ENCODE results near the gene DEPDC1B.
"Not testable (repeated sequence)": the region's sequence is repeated elsewhere in the genome, so short reads cannot be mapped to it uniquely, and the experiment has no call there.

Gene DEPDC1B

DNA sequence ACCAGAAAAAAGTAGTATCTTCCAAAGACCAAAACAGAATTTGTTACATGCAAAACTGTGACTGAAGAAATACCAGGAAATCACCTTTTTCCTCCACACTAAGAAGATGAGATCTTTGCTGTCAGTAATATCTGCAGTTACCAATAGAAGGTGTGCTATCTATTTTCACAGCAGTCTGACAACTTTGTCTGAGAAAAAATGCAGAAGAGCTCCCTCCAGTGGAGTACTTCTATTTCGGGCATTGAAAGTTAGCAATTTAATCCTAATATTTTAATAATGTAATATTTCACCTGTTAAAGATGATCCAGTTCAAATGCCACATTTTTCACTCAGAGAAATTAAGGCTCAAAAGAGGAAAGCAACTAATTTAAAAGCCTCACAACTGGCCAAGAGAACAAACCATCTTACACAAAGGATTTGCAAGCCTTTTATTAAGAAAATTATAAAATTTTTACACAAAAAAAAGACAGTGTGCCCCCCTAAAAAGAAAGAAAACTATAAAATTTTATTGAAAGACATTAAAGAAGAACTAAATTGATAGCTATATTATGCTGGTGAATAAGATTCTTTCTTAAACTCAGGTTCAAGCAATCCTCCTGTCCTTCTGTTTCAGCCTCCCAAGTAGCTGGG, 50.6 kb downstream of the DEPDC1B start:
- no peak for DNase-seq (ENCODE audit: low read depth in 1 of 2, low spot score in 1 of 2)

DNA sequence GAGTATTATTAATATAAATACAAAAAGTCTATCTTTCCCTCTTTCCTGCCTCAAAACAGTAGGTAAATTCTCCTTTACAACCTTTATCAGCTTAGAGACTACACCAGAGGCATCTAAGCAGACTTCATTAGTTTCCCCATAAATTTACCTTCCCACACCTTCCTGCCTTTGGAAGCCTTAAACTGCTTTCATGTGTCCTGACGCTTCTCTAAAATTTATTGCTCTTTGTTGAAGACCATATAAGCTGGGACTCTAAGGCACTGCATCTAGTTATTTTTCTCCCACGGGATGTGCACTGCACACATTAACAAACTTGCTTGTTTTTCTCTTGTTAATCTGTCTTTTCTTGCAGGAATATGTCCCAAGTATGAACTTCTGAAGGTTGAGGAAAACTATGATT, 51.8 kb downstream of the DEPDC1B start:
- DNase-seq (ENCODE audit: low read depth in 1 of 2, low spot score in 1 of 2) = no peak

DNA sequence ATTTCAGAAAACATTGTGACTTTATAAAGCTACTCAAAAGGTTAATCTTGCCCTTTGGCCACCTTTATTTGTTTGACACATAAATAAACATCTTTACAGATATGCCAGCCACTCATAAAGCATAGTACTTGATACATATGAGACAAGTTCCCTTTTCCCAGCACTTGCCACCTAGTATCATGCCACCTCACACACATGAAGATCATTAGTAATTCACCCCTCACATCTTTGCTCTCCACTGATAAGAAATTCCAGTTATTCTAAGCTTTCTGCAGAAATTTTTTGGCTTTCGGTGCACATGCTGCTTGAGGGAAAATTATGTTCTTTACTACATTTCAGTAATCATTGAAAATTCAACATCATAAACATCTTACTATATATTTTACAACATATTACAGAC, 59.1 kb downstream of the DEPDC1B start:
- DNase-seq (ENCODE audit: low read depth in 1 of 2, low spot score in 1 of 2) = no peak

DNA sequence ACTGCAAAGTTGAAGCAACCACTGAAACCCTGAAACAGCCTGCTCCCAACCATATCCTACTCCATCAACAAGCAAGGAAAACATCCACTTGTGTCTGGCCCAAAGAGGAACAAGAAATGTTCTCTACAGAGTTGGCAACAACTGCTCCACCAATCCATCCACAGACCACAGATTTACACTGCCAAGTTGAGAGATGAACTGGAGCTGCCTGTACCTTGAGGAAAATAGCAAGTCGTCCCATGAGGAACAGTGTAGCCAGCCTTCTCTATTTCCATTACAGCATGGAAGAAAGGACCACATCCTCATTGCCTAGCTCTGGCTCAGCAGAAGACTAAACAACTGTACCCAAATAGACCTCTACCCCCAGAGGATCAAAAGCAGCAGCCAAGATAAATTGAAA, 60.4 kb downstream of the DEPDC1B start:
- DNase-seq (ENCODE audit: low read depth in 1 of 2, low spot score in 1 of 2) = no peak

DNA sequence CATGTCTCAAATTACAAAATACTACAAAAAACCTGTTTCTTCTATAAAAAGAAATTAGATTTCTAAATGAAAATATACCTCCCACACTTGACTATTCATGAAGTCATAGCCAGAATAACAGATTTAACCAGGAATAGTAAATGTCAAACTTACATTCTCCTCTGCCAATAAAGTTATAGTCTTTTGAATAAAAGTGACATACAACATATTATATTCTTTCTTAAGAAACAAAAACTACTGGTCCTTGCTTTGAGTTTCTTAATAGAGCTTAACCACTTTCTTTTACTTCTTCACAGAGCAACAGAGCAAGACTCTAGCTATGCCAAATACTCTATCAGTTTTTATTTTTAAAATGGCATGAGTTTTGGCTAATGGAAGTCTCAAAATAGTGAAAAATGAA, 61.7 kb downstream of the DEPDC1B start:
- DNase-seq (ENCODE audit: low read depth in 1 of 2, low spot score in 1 of 2) = no peak

DNA sequence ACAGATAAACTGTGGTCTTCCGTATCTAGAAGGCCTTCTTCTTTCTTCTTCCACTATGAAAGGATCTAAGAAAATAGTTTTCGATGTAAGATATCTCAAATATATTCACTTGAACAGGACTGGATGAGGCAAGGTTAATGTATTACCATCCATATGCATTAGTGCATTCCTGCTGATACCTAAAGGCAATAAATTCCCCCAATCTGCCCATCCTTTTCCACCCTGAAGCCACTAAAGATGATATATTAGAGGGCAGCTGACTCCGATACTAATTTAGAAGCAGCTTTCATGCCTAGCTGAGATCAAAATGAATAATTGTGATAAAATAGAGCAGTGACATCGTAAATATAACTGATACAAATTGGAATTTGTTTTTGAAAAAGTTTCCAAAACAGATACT, 63.3 kb downstream of the DEPDC1B start:
- no peak for DNase-seq (ENCODE audit: low read depth in 1 of 2, low spot score in 1 of 2)

DNA sequence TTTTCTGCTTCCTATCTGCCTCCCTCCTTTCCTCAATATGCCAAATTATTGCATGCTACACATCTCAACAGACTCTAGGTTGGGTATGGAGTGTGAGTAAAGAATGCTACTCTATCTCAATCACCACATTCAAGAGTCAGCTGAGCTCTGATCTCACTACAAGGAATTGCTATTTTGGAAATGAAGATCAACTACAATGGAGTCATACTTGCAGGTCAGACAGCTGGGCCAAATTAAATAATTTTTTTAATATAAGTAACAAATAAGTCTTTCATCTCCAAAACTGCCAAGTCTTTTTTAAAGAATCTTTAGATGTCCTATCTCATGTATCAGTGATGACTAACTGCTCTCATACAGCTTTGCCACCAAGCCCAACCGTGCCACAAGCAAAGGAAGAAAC, 64.0 kb downstream of the DEPDC1B start:
- no peak for DNase-seq (ENCODE audit: low read depth in 1 of 2, low spot score in 1 of 2)

DNA sequence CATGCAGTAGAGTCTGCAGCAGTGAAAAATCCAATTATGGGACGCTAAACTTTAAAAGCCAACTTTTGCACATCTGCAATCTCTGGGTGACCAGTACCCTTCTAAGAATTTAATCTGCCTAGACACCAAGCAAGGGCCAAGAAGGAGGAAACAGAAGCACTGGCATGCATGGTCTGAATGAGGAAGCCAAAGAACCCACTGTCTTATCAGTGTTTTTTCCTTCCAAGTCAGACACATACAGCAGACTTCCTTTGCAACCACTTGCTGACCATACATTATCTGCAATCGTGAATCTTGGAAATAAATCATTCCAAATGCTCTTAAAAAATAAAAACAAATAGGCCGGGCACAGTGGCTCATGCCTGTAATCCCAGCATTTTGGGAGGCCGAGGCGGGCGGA, 65.9 kb downstream of the DEPDC1B start:
- no peak for DNase-seq (ENCODE audit: low read depth in 1 of 2, low spot score in 1 of 2)

DNA sequence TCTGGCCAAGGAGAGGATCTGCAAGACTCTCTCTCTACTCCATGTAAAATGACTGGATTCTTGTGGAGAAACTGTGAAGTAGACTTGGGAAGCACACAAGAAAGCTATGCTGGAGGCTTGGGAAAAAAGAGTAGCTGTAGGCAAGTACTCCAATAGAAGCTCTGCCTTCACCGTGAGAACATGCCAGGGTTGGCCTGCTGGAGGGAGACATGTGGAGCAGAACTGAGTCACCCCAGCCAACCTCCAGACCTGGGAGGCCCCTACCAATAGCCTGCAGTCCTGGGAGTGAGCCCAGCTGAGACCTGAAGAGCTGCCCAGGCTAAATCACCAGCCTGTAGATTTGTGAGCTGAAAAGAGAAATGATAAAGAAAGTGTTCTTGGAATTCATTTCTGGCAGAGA, 66.6 kb downstream of the DEPDC1B start:
- no peak for DNase-seq (ENCODE audit: low read depth in 1 of 2, low spot score in 1 of 2)

DNA sequence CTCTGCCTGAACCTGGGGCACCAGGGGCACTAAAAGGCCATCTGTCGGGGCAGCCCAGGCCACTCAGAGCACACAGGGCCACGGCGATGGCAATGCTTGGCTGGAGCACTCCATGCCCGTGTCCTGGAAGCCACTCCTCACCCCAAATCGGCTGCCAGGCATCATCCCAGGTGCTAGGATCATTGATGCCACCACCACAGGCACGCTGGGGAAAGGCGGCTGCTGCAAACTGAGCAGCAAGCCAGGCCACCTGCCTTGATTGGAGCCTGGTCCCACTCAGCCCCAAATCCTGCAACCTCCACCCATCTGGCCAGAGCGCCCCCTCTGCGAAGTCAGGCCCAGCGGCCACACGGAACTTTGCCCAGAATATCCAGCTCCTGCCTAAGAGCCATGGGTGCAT, 67.8 kb downstream of the DEPDC1B start:
- DNase-seq (ENCODE audit: low read depth in 1 of 2, low spot score in 1 of 2) = no peak

DNA sequence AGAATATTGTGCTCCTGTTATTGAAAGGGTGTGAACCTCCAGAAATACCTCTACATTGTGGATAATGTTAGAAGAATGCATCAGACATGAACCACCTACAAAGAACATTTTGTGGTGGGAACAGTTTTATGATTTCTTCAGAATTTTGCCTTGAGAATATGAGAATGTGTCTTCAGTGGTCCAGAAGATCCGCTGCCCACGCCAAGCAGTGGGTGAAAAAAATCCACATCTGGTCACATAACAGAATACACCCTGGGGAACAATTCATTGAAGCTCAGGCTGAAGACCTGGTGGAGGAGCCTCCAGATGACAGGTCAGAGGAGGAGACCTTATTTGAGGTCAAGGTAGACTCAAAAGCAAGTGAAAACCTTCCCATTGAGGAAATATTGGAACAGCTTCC, 69.1 kb downstream of the DEPDC1B start:
- no peak for DNase-seq (ENCODE audit: low read depth in 1 of 2, low spot score in 1 of 2)

DNA sequence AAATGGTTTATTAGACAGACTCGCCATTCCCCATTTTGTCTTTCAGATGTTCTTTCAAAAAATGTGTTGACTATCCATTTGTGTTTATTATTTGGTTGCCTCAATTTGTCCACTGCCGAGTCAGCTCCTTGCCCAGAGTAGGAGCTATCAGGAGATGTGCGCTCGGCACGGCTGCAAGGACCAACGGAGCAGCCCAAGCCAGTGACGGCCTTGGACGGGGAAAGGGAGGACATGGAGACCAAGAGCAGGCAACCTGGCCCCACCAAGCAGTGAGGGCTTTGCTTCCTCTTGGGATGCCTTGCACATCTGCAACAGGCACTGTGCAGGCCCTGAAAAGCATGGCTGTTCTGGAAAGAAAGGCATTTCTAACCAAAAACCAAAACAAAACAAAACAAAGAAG, 69.8 kb downstream of the DEPDC1B start:
- no peak for DNase-seq (ENCODE audit: low read depth in 1 of 2, low spot score in 1 of 2)

DNA sequence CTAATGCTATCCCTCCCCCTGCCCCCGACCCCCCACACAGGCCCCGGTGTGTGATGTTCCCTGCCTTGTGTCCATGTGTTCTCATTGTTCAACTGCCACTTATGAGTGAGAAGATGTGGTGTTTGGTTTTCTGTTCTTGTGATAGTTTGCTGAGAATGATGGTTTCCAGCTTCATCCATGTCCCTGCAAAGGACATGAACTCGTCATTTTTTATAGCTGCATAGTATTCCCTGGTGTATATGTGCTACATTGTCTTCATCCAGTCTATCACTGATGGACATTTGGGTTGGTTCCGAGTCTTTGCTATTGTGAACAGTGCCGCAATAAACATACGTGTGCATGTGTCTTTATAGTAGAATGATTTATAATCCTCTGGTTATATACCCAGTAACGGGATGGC, 75.1 kb downstream of the DEPDC1B start:
- not testable (repeated sequence) for DNase-seq (ENCODE audit: low read depth in 1 of 2, low spot score in 1 of 2)

DNA sequence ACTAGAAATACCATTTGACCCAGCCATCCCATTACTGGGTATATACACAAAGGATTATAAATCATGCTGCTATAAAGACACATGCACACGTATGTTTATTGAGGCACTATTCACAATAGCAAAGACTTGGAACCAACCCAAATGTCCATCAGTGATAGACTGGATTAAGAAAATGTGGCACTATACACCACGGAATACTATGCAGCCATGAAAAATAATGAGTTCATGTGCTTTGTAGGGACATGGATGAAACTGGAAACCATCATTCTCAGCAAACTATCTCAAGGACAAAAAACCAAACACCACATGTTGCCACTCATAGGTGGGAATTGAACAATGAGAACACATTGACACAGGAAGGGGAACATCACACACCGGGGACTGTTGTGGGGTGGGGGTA, 79.2 kb downstream of the DEPDC1B start:
- DNase-seq (ENCODE audit: low read depth in 1 of 2, low spot score in 1 of 2) = not testable (repeated sequence)

DNA sequence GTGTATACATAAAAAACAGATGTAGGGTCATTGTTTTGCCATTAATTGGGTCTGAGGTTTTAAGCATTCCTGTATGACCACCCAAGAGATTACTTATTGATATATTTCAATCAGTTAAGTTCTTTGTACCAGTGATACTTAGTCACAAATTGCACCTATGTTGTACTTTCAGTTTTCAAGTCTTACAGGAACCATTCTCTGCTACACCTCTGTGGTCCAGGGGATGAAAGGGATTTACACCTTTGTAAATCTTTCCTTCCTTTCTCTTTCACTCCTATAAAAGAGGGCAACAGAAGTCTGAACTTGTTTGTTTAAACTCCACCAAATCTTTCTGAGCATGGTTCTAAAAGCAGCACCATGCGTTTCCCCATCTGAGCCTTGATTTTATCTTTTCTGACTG, 86.1 kb downstream of the DEPDC1B start:
- DNase-seq (ENCODE audit: low read depth in 1 of 2, low spot score in 1 of 2) = no peak

DNA sequence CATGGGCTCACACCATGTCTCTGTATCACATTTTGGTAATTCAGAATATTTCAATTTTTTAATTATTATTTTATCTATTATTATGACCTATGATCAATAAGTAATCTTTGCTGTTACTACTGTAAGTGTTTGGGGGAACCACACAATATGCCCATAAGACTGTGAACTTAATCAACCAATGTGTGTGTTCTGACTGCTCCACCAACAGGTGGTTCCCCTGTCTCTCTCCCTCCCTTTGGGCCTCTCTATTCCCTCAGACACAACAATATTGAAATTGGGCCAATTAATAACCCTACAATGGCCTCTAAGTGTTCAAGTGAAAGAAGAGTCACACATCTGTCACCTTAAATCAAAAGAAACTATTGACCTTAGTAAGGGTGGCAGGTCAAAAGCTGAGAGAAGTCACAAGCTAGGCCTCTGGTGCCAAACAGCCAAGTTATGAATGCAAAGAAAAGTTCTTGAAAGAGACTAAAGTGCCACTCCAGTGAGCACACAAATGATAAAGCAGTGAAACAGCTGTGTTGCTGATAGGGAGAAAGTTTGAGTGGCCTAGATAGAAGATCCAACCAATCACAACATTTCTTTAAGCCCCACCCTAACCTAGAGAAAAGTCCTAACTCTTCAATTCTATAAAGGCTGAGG, 88.7 kb downstream of the DEPDC1B start:
- no peak for DNase-seq (ENCODE audit: low read depth in 1 of 2, low spot score in 1 of 2)

DNA sequence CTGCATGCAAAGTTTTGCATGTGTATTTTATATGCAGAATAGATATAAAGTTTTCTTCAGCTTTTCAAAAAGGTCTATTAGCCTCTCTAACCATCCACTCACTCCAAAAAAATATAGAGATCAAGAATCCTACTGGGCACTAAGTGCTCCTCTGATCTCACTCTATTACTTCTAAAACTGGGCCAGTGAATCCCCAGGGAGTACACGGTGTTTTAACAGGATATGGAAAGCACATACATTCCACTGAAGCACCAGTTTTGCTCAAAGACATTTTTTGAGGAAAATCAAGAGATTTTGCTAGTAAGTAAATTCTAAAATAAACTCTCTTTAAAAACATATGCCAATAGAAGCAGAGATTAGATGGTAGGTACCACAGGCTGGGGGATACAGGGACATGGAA, 95.2 kb downstream of the DEPDC1B start:
- no peak for DNase-seq (ENCODE audit: low read depth in 1 of 2, low spot score in 1 of 2)

DNA sequence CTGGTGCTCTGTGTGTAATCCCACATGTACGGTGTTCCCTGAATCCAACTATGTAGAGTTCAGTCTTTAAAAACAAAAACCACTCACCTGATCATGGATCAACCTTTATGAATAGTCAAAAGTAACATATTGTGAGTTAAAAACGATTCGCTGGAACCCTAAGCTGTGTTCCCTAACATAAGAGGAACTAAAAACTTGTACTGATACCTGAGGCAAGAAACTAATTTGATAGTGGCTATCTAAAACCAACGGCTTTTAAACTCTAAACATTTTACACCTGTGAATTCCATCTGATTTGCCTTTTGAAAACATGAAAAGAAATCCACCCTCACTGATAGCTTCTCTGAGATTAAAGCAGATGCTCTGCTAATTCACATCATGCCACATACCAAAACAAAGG, 101.5 kb downstream of the DEPDC1B start:
- DNase-seq (ENCODE audit: low read depth in 1 of 2, low spot score in 1 of 2) = no peak

DNA sequence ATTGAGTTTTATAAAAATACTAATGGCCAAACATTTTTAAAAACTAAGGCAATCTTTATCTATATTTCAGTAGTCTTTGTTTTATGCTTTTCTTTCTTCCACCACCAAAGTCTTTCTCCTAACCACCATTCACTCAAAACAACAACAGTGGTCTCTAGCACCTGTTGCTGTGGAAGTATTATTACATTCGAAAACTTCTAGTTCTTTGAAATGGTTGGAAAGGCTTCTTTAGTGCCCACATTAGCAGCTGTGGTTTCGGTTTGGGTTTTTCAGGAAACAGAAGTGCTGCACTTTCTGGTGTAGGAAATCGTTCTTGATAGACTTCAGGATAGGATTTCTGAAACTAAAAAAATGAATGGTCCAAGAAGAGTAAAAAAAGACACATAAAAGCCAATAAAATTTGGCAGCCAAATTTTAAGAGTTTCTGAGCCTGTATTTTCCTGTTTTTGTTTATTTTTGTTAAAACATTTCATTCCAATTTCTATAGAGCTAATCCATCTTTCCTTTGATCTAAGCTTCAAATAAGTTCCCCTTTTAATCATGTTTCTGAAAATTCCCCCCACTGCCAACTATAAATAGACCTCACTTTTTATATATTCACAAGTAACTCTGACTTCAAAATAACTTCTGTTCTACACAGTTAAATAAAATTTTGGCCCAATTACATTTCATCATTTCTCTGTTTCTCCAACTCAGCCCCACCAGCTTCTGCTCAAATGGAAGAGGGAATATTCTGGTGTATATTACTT, 102.2 kb downstream of the DEPDC1B start:
- no peak for DNase-seq (ENCODE audit: low read depth in 1 of 2, low spot score in 1 of 2)

DNA sequence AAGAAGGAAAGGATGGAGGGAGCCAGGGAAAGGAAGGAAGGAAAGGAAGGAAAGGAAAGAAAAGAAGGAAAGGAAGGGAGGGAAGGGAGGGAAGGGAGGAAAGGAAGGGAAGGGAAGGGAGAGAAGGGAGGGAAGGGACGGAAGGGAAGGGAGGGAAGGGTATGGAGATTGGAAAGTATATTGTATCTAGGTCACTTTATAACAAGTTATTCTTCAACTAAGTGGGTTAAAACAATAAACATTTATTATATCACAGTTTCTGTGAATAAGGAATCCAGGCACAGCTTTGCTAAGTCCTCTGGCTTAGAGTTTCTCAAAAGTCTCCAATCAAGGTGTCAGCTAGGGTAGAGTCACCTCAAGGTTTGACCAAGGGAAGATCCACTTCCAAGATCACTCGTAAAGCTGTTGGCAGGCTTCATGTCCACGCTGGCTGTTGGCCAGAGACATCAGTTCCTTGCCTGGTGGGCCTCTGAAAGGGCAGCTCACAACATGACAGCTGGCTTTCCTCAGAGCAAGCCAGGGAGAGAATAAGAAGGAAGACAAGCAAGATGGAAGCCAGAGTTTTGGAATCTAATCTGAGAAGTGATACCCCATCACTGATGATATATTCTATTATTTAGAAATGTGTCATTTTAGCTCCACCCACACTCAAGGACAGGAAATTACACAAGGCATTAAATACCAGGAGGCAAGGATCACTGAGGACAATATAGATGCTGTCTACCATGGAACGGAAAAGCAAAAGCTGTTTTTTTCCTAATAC, 105.1 kb downstream of the DEPDC1B start:
- DNase-seq (ENCODE audit: low read depth in 1 of 2, low spot score in 1 of 2) = no peak

DNA sequence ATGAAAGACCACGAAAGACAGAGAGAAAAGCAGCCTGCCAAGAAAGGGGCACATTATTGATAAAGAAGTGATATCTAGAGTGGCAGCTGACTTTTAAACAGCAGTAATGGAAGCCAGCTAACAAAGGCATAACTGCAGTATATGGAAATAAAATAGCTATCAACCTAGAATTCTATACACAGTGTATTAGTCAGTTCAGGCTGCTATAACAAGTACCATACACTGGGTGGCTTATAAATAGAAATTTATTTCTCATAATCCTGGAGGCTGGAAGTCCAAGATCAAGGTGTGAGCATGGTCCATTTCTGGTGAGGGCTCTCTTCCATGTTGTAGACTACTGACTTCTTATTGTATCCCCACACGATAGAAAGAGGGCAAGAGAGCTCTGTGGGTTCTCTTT, 109.8 kb downstream of the DEPDC1B start:
- no peak for DNase-seq (ENCODE audit: low read depth in 1 of 2, low spot score in 1 of 2)

DNA sequence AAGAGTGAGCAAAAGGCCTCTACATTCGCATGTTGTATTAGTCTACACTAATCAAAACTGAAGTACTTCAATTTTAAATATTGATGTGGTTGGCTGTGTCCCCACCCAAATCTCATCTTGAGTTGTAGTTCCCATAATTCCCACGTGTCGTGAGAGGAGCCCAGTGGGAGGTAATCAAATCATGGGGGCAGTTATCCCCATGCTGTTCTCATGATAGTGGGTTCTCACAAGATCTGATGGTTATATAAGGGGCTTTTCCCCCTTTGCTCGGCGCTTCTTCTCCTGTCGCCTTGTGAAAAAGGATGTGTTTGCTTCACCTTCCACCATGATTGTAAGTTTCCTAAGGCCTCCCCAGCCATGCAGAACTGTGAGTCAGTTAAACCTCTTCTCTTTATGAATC, 112.7 kb downstream of the DEPDC1B start:
- not testable (repeated sequence) for DNase-seq (ENCODE audit: low read depth in 1 of 2, low spot score in 1 of 2)

Measured in activated T-helper 1 cell treated with anti-CD3 and anti-CD28 coated beads, Interleukin-2, amount 50 U/mL, for 16 hours (primary cell).